HUDEP-2 (cell line): Measurements from ENCODE around the gene TCP11.

Source experiments
- DNase-seq, 76 experiments: peaks; one replicate each; lab custom pipeline; 2025; ENCODE audit not compliant: unreplicated experiment in 76 of 76; lab: John Stamatoyannopoulos, UW

TCP11 gene

DNA sequence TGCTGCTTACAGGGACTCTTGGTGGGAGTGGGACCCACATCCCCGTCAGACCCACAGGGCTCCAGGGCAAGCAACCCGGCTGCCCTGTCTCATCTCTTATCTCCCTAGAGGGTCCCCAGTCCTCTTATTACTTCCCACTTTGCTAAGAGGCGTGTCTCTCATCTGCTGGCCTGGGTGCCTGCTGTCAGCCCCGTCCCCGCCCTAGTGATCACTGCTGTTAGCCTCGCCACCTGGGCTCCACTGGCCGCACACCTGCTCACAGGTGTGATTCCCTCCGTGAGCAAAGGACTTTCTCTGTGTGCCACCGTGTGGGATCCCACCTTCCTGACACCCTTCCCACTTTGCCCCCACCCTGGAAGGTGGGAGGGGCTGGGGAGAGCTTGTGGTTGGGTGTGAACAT is 57.6 kb downstream of the TCP11 start:
- DNase-seq, result no peak

DNA sequence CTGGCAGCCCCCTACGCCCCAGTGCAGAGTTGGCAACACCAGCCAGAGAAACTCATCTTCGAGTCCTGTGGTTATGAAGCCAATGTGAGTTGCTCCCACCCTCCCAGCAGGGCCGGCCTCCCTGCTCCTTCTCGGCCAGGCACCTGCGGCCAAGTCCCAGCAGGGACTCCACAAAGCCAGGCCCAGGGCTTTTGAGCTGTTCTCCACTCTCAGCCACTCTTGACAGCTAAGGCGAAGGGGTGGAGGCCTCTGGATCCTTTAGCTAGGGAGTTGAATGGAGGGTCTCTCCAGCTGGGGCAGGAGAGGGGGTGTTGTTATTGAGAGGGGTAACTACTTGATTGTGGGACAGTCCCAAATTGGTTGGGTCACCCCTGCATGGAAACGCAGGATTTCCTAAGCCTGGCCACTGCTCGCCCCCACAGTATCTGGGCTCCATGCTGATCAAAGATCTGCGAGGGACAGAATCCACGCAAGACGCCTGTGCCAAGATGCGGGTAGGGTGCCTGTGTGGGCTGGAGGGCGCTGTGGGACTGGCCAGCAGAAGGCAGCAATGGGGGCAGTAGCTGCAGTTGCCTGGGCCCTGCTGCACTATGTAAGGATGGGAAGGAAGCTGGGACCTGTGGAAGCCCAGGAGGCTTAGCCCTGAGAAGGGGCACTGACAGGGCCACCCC is 58.3 kb downstream of the TCP11 start:
- DNase-seq, result no peak

DNA sequence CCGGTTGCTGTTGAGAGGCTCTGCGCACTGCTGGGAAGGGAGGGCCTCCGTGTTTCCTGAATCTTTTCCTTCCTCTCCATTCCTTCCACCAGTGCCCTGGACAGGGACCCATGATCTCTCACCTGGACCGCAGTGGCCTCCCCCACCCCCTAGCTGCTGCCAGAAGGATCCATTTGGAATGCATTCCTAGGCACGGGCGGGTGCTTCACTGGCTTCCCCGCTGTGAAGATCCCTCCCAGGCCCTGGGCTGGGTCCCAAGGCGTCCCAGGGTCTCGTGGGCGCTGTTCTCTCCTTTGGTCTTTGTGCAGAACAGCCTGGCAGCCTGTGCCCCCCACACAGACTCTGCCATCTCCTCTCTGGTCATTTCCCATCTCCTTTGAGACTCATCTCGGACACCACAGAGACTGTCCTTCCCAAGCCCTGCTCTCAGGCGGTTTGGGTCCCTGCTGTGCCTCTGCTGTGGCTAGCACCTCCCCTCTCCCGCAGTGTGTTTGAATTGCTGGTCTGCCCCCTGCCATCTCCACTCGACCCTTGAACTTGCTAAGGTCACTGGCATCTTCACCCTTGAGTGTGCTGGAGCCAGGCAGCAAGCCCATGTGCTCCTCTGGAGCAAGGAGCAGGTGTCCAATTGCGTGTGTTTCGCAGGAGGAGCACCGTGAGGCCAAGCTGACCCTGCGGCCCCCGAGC is 59.0 kb downstream of the TCP11 start:
- DNase-seq, result no peak

DNA sequence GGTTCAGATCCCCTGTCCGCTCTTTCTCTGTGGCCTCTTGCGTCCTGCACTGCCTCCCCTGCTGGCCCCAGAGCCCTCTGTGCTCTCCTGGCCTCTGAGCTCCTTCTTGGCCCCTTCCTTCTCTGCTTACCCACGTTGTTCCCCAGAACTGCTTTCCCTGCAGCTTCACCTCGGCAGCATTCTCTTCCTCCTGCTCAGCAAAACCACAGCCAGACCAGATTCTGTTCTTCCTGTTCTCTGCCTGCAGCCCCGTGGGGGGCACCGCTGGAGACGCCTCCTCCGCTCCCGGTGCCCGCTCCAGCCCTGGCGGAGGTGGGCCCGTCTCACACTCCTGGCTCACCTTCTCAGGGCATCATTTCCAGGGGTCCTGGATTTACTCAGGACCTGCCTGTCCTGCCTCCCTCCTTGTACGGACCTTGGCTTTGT is 59.7 kb downstream of the TCP11 start:
- no peak for DNase-seq

DNA sequence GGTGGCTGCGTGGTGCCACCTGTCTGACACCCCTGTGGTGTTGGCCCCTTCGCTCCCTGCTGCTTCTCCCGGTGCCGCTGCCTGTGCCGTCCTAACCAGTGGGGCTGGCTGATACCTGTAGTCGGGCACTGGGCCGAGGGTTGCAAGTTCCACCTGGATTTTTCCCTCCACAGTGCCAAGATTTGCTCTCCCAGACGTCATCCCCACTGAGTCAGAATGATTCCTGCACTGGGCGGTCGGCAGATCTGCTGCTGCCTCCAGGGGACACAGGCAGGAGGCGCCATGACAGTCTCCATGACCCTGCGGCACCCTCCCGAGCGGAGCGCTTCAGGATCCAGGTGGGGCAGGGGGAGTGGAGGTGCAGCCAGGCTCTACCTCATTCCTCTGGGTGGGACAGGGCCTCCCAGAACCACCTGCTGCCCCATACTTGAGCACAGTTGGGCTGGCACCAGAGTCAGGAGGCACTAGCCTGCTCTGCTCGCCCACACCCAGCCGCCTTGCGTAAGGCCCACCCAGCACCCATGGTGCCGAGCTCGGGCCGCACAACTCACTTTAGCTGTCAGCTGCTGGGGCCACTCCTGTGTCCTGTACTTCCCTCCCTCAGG is 60.2 kb downstream of the TCP11 start:
- DNase-seq, result no peak

DNA sequence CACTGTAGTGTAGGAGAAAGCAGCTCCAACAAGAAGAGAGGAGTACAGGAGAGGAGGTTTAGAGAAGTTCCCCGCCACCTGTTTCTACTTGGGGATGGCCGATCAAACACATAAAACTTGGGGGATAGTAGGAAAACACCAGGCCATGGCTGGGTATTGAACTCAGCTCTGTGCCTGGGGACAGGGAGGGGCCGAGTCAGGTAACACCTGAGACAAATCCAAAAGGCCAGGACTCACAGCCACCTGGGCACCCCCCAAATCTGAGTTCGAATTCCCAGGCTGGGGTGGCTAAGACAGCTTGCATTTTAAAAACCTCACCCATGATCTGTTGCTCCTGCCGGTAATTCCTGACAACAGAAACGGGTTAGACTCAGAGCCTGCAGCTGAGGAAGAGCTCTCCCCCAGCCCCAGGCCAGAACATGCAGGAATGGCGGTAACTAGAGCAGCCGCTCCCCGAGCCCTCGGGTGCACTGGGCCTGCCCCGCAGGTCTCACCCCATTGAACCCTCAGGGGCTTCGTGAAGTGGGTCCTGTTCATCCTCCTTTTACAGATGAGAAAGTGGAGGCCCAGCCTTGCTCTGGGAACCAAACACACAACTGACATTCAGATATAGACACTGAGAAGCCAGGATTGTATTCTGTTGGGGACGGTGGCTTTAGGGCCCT is 61.0 kb downstream of the TCP11 start:
- no peak for DNase-seq

DNA sequence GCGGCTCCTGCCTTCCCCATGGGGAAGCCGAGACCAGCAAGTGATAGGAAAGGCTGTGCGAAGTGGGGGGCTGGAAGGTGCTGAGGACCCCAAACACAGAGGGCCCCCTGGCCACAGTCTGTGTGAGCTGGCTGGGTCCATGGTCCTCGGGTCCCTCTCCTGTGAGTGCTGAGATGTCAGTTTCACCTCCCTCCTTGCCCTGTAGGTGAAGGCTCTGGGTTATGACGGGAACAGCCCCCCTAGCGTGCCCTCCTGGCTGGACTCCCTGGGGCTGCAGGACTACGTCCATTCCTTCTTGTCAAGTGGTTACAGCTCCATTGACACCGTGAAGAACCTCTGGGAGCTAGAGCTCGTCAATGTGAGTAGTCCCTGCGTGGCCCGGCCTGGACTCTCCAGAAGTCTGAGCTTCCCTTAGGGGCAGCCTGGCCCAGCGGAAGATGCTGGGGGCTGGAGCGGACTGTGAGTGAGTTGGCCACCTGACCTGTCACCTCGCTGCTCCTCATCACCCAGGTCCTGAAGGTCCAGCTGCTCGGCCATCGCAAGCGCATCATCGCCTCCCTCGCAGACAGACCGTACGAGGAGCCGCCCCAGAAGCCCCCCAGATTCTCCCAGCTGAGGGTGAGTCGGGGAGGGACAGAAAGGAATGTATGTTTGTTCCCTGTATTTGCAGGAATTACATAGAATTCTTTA is 61.7 kb downstream of the TCP11 start:
- DNase-seq, result no peak

DNA sequence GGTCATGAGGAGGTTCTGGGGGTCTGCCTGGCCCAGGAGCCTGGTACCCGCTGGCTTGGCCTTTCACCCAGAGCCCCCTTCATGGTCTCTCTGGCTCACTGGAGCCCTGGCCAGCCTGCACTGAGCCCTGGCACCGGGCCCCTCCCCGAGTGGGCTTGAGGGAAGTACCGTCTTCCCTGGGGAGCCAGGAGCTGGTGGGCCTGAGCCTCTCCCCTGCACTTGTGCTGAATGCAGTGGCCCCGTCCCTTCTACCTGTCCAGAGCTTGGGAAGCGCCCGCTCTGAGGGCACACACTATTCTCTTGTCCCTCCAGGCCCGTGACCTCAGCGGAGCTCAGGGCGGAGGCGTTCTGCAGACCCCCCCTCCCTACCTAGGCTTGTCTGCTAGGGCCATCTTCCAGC is 62.2 kb downstream of the TCP11 start:
- DNase-seq, result no peak

DNA sequence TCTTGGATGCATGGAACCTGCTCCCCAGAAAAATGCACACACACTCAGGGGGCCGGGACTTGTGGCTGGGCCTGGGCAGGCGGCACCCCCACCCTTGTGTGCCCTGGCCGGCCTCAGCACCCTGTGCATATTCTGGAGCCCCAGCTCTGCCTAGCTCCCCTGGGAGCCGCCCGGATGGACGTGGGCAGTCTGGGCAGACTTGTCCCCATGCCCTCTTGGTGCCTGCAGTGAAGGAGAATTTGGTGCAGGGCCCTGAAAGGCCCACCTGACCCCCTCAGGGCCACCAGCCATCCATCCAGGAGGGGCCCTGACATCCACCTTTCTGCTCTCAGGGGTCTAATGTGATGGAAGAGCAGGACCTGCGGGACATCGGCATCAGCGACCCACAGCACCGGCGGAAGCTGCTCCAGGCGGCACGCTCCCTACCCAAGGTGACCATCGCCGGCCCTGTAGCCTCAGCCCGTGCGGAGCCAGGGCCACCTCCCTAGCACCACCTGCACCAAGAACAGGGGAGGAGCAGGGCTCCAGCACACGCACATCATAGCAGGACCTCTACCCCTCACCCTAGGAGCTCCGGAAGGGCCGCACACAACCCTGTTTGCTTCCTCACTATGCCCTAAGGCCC is 62.8 kb downstream of the TCP11 start:
- no peak for DNase-seq

DNA sequence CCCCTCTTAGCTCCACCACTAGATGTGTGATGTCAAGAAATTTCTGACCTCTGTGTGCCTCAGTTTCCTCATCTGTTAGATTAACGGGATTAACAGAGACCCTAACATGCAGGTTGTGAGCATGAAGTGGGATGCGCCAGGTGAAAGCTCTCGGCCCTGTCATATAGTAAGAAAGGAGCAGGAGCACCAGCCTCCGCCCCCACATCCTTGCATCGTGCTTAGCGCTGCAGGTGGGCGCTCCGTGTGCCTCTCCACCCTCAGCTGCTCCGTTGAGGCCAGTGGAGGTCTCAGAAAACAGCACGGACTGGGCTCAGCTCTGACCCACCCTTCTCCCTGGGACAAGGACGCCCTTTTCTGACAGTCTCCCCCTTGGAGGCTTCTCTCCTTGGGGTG is 63.4 kb downstream of the TCP11 start:
- DNase-seq, result no peak

DNA sequence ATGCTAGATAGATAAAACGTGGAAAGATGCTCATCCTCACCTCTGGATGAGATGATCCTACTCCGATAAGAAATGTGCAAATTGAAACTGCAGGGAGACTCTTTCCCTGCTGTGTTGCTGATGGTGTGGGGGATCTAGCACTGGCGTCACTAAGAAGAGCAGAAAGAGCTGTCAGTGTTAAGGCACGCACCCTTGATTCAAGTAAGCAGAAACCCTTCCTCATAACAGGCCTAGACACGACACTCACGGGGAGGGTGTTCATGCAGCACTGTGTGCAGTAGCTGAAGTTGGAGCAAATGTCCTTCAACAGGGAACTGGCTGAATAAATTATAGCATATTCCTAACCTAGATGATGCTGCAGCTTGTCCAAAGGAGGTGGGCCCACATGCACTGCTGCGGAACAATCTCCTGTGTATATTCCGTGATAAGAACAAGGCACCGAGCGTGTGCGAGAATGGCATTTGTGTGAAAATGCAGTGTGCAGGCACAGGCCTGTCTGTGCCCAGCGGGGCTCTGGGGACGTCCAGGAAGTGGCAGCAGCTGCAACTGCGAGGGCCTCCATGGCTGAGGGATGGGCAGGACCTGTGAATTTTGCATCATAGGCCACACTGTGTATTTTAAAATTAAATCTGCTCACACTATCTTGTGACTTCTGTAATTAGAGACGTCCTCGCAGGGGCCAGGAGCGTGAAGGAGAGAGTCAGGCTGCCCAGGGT is 64.0 kb downstream of the TCP11 start:
- DNase-seq, result no peak

DNA sequence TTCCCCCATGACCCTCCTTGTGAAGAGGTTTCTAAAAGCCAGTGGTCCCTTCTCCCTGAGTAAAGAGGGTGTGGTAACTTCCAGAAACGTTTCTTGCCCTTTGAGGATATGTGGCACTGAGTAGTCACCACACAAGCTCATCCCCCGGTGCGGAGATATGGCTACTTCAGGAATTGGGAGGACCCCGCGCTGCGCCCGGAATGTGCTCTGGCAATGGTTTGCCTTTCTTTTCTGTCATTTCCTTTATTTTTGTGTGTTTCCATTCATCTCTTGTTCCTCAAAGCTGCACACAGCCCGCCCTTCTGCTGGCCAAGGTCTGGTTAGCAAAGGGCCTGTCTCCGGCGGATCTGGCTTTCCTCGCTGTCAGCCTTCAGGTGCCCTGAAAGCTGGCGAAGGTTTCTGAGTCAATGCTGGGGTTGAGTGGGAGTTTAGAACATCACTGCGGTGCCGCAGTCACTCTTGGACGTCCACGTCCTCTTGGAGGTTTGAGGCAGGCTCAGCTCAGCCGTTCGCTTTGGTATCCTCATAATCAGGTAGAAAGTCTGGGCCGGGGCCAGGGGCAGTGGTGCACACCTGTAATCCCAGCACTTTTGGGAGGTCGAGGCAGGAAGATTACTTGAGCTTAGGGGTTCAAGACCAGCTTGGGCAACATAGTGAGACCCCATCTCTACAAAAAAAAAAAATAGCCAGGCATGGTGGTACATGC is 67.2 kb downstream of the TCP11 start:
- no peak for DNase-seq

DNA sequence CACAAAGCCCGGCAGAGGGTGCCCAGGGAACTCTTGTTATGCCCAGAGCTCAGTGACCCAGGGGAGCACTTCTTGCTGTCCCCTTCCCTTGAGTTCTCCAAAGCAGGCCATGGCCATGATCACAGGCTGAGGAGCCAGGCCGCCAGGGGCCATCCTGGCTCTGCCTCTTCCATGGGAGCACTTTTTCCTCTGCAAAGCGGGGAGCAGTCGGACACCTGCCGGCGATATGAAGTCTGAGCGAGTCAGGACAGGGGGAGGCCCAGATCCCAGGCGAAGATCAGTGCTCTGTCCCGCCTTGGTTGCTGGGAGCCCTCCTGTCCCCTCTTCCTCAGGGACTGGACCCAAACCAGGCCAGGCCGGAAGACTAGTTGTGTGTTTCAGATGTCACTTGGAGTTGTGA is 67.9 kb downstream of the TCP11 start:
- DNase-seq, result no peak

DNA sequence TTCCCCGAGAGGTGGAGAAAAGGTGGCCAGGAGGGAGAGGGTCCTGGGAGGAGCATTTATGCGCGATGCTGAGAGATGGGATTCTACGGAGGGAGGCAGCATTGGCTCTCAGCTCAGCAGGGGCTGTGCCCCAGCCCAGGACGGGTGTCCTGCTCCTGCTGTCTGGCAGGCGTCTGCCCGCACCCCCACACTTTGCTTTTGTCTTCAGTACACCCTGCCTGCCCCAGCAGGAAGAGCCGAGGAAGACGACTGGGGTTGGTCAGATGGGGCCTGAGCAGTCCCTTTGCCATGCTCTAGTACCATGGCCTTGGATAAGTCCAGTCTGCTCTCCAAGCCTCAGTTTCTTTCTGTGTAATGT is 68.5 kb downstream of the TCP11 start:
- DNase-seq, result no peak

DNA sequence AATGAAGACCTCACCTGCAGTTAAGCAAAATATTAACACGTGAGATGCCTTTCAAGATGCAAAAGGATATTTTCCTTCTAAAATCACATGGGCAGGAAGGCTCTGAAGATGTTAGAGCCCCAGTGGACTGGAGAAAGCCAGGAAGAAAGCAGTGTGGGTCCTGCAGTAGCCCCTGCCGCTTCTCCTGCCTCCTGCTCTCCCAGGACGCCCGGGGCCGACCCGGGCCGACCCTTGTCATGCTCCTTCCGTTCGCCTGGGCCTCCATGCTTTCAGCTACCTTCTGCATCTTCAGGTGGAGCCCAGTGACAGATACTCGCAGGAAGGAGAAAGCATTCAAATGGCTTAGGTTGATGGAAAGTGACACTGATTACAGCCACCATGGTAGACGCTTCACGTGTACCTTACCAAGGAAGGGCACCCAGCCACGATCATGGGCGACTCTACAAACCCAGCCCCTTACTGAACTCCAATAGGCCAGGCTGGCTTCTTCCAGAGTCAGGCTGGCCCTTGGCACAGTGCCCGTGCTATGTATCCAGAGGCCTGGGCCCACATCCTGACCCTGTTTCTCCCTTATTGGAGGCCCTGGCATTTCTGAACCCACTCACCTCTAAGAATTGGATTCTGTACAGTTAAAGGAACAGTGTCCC is 69.0 kb downstream of the TCP11 start:
- DNase-seq, result no peak

DNA sequence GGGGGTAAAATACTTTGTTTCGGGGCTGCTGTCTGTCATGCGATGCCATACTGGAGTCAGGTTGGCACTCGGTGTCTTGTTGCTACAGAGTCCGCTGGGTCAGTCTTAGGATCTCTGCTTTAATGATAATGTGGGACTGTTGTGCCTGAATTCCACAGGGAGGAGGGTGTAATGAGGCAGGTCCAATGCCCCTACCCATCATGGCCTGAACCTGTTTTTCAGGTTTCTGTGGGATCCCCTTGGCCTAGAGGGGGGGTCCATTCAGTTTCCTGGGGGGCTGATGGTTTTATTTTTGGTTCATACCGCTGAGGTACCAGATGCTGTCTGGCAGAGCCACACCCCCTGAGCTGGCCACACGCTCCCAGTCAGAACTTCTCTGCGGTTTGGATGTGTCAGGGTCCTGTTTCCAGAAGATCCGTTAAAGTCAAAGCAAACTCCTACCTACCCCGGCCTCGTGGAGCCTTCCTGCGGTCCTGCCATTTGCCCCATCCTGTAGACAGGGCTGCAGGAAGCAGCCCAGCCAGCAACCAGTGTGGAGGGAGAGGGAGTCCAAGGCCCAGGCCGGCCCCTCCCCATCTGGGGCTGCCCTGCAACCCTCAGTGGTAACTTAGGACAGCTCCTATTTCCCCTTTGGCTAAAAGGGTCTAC is 69.7 kb downstream of the TCP11 start:
- no peak for DNase-seq

DNA sequence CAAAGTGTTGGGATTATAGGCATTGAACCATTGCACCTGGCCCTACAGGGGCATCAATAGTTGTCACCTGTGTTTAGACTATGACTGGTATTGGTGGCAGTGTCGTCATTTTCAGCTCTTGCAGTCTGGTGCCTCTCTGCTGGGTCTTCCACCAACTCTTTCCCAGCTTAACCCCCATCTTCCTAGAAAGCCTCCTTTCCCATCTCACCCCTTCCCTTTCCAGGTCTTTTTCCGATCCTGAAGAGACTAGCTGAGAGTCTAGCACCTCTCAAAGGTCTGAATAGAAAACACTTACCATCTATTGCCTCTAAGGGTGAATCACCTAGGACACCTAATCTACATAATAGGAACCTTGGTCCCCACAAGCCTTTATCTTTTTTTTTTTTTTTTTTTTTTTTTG is 71.0 kb downstream of the TCP11 start:
- DNase-seq, result no peak

DNA sequence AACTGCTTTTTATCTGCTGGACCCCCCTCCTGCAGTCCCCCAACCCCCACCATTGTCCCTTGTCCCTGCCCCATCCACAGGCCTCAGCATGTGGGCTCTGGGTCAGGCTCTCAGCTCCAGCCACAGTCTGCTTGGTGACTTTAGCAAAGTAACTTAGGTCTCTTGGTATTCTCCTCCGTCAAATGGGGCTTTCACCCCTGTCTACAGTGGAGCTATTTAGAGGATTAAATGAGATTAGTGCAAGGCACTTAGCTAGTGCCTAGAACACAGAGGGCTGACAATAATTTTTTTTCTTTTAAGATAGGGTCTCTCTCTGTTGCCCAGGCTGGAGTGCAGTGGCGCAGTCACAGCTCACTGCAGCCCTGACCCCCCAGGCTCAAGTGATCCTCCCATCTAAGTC is 71.9 kb downstream of the TCP11 start:
- no peak for DNase-seq

DNA sequence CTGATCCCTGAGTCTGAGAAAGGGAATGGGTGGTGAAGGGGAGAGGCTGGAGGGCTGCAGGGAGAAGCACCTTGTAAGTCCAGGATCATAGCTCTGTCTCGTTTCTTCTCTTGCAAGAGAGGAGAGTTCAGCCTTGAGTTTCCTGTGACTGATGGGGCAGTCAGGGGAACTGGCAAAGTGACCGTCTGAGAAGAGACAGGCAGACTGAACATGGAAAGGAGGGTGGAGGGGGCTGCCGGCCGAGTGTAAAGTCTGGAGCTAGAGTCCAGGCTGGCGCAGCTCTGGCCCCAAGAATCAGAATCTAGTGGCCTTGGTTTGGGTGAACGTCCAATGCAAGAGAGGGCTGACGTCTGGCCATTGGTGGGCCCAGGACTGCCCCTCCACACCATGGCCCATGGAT is 72.5 kb downstream of the TCP11 start:
- DNase-seq, result no peak
